CD4-positive, alpha-beta T cell treated with Interferon gamma for 1 hour (primary cell): ENCODE results near the gene TBC1D14.
"Not testable (repeated sequence)": the region's sequence is repeated elsewhere in the genome, so short reads cannot be mapped to it uniquely, and the experiment has no call there.

Experiments used
- DNase-seq: peaks from one replicate; pipeline ENCODE4 v3.0.0-alpha.2; 2020

TBC1D14 gene

DNA sequence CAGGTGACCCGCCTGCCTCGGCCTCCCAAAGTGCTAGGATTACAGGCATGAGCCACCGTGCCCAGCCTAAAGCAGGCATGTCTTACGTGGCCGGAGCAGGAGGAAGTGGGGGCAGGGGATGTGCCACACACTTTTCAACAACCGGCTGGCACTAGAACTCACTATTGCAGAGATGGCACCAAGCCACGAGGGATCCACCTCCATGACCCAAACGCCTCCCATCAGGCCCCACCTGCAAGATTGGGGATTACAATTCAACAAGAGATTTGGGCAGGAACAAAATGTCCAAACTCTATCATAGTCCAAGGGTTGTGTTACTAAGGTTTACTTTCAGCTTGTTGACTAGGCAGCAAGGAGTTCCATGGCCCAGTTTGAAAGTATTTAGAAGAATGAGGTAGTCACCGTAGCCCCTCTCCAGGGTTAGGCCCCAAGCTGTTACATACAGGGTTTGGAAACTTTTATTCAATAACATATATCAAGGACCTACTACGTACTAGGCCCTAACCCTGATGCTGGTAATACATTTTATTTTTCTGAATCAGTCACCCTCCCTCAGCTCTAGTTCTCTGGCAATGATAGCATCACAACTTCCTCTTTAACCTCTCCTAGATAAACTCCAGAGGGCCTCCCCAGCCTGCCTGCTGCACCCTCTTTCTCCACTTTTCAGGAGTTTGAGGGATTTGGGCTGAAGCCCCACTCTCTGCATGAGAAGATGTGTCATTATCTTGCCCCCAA is 18.0 kb upstream of the TBC1D14 start:
- no peak for DNase-seq

DNA sequence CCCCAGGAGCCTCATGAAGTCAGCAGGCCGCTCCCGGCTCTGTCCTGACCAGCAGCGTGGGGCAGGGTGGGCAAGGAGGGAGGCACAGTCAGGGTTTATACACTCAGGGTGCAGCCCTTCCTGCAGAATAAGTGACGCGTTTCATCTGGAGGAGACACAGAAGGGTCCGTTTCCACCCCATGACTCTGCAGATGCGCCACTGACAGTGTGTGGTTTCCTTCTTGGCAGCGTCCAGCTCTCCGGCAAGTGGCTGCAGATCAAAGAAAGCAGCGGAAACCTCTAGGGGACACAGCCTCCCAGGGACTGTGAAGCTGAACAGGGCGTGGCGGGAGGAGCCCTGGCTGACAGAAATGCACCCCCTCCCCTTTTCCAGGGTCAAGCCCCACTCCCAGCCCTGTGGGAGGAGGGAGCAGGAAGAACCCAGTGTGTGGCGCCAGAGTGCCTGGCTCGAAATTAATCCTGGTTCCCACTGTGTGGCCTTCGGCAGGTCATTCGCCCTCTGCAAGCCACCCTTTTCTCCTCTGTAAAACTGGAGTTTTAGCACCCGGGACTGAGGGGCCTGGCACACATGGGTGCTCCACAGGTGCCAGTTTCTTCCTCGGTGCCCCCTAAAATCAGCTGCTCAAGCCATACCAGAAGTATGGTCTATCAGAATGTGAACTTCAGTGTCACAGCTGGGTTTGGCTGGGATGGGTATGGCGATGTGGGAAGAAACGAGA is 17.3 kb upstream of the TBC1D14 start:
- DNase-seq = peak; percentile 36

DNA sequence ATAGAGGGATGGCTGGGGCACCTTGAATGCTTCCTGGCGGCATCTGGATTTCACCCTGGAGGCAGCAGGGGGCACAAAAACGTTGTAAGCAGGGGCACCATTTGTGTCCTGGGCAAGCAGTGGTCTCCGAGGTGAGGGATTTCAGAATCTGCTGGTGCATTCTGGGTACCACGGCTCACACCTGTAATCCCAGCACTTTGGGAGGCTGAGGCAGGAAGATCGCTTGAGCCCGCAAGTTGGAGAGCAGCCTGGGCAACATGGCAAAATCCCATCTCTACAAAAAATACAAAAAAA is 16.8 kb upstream of the TBC1D14 start:
- no peak for DNase-seq

GRCh38 chr4:6893449-6894085 is 16.1 kb upstream of the TBC1D14 start:
- DNase-seq = no peak

DNA sequence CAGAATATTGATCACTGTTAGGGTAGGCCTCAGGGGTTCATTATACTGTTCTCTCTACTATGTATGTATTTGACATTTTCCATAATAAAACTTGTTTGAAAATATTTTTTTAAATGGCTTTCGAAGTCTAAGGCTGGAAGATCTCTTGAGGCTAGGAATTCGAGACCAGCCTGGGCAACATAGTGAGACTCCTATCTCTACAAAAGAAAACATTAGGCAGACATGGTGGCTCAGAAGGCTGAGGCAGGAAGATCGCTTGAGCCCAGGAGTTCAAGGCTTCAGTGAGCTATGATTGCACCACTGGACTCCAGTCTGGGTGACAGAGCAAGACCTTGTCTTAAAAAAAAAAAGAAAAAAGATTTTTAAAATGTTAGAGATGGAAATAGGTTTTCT is 15.5 kb upstream of the TBC1D14 start:
- DNase-seq = no peak

DNA sequence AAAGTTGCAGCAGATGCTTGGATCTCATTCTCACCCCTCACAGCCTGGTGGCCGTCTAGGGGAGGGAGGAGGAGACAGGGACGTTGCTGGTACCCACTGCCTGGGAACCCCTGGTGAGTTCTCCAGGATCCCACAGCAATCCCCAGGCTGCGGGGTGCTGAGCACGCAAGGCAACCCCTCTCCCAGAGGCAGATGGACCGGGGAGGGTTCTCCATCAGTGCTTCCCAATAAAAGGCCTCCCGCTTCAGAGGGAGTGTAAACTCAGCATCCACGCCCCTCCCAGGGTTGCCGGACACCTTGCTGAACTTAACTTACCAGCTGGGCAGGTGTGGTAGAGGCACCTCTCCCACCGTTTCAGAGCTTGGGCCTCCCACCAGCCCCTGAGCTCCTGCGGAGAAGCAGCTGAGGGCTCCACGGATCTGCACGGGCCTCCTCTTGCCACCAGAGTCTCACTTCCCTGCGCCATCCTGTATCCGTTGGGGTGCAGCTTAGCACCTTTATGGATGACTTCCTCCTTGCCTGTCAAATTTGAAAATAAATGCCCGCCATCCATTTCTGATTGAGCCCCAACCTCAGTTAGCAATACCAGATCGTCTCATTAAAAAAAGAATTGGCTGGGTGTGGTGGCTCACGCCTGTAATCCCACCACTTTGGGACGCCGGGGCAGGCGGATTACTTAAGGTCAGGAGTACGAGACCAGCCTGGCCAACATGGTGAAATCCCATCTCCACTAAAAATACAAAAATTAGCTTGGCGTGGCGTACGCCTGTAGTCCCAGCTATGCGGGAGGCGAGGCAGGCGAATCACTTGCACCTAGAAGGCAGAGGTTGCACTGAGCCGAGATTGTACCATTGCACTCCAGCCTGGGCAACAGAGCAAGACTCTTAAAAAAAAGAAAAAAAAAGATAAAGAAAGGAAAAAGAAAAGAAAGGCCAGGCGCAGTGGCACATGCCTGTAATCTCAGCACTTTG is 14.8 kb upstream of the TBC1D14 start:
- no peak for DNase-seq

DNA sequence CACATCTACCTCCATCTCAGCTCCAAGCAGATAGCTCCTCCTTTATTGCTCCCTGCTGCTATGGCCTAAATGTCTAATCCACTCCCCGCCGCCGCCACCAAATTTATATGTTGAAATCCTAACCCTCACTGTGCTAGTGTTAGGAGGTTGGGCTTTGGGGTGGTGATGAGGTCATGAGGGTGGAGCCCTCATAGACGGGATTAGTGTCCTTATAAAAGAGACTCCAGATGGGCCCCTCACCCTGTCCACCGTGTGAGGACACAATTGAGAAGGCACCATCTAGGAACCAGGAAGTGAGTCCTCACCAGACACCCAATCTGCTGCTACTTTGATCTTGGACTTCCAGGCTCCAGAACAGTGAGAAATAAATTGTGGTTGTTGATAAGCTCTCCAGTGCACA is 13.6 kb upstream of the TBC1D14 start:
- no peak for DNase-seq

DNA sequence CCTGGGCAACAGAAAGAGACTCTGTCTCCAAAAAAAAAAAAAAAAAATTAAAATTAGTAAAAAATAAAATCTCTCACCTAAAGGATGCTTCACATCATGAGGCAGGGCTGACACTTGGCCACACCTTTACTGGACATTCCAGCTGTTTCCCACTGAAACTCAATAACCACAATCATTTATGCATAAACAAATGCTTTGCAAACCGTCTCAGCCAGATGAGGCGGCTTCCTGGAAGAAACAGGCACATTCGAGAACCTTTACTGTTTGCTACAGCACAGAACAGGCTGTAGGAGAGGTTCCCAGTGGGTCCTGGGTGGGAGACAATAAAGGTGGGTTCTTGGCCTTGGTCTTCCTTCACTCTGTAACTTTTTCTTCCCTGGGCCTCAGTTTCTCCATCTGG is 10.9 kb upstream of the TBC1D14 start:
- no peak for DNase-seq

GRCh38 chr4:6900181-6900812 is 9.3 kb upstream of the TBC1D14 start:
- DNase-seq = no peak

DNA sequence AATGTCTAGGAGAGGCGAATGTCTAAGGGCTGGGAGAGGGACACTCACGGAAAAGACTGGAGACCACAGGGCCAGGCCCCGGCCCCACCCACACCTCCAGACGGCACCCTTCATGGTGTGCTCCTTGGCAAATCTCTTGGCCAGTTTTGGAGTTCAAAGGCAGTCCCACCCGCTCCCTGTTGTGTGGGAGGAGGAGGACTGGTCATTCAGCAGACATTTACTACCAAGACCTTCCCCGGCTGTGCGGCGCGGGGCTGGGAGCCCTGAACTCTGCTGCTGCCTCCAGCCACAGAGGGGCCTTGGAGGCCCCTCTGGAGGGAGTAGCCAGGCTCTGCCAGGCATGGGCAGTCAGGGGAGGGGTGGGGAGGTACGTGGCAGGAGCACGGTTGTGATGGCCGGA is 8.7 kb upstream of the TBC1D14 start:
- no peak for DNase-seq

DNA sequence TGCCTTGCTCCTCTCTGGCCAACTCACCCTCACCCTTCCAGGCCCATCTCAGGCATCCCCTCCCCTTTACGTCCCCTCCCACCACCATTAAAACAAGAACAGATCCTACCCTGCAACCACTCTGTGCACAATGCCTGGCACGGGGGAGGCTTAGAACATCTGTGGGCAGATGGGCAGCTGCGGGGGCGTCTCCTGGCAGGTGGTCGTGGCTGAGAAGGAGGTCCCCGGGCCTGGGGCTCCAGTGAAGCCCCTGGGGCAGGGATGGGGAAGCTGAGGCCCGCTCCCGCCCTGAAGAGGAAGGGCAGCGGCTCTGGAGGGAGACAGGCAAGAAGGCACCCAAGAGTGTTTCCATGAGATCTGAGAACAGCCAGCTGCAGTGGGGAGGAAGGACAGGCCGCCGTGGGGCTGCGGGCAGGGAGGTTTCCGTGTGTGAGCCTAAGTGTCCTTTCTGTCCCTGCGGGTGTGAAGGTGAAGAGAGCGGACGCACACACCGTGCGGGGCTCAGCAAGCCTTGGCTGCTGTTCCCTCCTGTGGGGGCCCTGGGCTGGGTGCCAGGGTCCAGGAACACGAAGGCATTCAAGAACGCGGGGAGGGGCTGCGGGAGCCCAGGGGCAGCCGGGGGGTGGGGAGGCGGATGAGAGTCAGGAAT is 7.8 kb upstream of the TBC1D14 start:
- no peak for DNase-seq

DNA sequence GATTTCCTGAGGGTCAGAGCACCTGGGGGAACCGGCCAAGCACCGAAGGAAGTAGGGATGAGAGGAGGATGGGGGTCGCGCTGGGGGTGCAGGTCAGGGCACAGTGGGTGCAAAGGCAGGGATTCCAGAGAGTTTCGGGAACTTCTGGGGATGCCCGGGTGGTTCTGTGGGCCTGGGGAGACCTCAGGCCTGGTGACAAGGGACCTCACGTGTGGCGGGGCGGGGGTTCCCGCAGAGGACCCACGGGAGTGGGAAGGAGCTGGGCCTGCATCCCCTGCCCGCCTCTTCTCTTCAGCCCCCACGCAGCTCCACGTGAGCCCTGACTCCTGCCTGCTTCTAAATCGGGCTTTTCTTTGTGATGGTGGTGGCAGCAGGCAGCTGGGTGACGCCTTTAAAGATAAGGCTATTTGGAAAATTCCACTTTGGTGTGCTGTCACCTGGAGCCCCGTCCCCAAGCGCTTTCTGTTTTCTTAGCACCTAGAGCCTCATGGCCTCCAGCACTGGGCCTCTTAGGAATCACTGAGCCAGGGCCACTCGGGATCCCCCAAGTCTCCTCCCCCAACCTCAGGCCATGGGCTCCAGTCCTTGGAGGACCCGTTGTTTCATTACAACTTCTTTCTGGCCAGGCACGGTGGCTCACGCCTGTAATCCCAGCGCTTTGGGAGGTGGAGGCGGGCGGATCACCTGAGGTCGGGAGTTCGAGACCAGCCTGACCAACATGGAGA is 7.1 kb upstream of the TBC1D14 start:
- no peak for DNase-seq

- no peak for DNase-seq
These were observed 3.8 kb upstream of the TBC1D14 start for GRCh38 chr4:6905516-6906445.

DNA sequence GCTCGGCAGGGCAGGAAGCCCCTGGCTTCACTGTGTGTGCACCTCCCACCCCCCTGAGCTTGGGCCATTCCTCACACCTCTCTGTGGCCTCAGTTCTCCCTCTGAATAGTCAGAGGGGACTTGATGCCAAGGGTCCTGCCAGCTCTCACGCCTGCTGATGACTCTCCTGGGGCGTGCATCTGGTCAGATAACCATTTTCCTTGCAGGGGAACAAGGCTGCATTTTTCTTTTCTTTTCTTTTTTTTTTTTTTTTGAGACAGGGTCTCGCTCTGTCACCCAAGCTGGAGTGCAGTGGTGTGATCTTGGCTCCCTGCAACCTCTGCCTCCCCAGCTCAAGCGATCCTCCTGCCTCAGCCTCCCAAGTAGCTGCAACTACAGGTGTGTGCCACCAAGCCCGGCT is 3.1 kb upstream of the TBC1D14 start:
- DNase-seq = not testable (repeated sequence)

- no peak for DNase-seq
These were observed 1.9 kb upstream of the TBC1D14 start for GRCh38 chr4:6907658-6908191.

GRCh38 chr4:6908432-6909112 is 1.1 kb upstream of the TBC1D14 start:
- DNase-seq = no peak

GRCh38 chr4:6909970-6910339 is 329 bp downstream of the TBC1D14 start:
- no peak for DNase-seq

DNA sequence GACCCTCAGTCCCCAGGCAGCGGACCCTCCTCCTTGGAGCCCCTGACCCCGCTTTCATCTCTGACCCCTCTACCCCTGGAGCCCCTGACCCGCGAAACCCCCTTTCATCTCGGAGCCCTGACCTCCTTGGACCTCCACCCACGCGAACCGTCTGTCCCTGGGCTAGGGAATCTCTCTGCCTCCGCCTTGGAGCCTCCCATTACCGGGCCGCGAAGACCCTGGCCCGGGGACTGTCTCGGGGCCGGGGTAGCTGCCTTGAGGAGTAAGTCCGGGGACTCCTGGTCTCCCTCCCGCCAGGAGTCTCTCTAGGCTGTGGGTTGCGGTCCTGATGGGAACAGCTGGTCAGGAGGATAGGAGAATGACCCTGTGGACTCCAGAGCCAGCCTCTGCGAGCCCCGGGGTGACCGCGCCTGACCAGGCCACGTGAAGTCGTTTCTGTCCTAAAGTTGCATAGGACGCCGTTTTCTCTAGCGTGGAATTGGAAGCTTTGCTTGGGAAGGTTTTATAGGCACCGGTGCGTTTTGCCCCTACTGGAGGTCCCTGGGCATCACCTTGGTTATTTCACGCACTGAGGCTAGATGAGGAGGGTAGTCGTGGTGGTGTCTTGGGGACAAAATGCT is 824 bp downstream of the TBC1D14 start:
- DNase-seq = no peak
